ENCODE results near the gene CYP8B1. TPM values are rescaled to one million over a fixed set of nuclear protein-coding genes. Genes with fewer than 3 reads are reported as not detected.

CYP8B1 gene
- total and polyA plus RNA-seq, 2 of the 13 experiments (the other 11 are each of a cell fraction or from before 2014, with no cell fraction given) = 0.58 to 2.0 TPM

- TF ChIP-seq KDM2A (CRISPR knock-in tag; IDR thresholded peaks at IDR 0.05; ENCODE audit: borderline replicate concordance, low read depth) = peak; percentile 27; the same call in 1 of the 2 replicates
- TF ChIP-seq SATB2 (CRISPR knock-in tag; IDR thresholded peaks at IDR 0.05) = 0 out of 2 replicates have a peak, but pooled peaks have one; percentile 30
- peak; percentile 57; the same call in 1 of the 2 replicates for TF ChIP-seq NFKB2 (CRISPR knock-in tag; IDR thresholded peaks at IDR 0.05; ENCODE audit: borderline replicate concordance)
- peak; percentile 46 for TF ChIP-seq FOSL2 (CRISPR knock-in tag; IDR thresholded peaks at IDR 0.05)
- peak; percentile 24; the same call in 1 of the 2 replicates for TF ChIP-seq TCF7 (IDR thresholded peaks at IDR 0.05; ENCODE audit: low read depth)
- TF ChIP-seq U2AF2 (IDR thresholded peaks at IDR 0.05; ENCODE audit: low read depth, low read length) = no peak
- no peak for TF ChIP-seq SNAI1 (CRISPR knock-in tag; IDR thresholded peaks at IDR 0.05; ENCODE audit: borderline replicate concordance)
- peak; percentile 80 for TF ChIP-seq TMF1 (CRISPR knock-in tag; IDR thresholded peaks at IDR 0.05; ENCODE audit: low read depth)
- TF ChIP-seq, protein P1, sequence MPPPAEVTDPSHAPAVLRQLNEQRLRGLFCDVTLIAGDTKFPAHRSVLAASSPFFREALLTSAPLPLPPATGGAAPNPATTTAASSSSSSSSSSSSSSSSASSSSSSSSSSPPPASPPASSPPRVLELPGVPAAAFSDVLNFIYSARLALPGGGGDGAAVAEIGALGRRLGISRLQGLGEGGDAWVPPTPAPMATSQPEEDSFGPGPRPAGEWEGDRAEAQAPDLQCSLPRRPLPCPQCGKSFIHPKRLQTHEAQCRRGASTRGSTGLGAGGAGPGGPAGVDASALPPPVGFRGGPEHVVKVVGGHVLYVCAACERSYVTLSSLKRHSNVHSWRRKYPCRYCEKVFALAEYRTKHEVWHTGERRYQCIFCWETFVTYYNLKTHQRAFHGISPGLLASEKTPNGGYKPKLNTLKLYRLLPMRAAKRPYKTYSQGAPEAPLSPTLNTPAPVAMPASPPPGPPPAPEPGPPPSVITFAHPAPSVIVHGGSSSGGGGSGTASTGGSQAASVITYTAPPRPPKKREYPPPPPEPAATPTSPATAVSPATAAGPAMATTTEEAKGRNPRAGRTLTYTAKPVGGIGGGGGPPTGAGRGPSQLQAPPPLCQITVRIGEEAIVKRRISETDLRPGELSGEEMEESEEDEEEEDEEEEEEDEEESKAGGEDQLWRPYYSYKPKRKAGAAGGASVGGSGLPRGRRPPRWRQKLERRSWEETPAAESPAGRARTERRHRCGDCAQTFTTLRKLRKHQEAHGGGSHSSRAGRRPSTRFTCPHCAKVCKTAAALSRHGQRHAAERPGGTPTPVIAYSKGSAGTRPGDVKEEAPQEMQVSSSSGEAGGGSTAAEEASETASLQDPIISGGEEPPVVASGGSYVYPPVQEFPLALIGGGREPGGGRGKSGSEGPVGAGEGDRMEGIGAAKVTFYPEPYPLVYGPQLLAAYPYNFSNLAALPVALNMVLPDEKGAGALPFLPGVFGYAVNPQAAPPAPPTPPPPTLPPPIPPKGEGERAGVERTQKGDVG (CRISPR knock-in tag; IDR thresholded peaks at IDR 0.05; ENCODE audit: borderline replicate concordance) = peak; percentile 75; the same call in 1 of the 2 replicates
- TF ChIP-seq RBAK (CRISPR knock-in tag; IDR thresholded peaks at IDR 0.05) = 0 out of 2 replicates have a peak, but pooled peaks have one; percentile 6
- peak; percentile 70; the same call in 1 of the 2 replicates for TF ChIP-seq BRD4 (CRISPR knock-in tag; IDR thresholded peaks at IDR 0.05)
- TF ChIP-seq, protein P2, sequence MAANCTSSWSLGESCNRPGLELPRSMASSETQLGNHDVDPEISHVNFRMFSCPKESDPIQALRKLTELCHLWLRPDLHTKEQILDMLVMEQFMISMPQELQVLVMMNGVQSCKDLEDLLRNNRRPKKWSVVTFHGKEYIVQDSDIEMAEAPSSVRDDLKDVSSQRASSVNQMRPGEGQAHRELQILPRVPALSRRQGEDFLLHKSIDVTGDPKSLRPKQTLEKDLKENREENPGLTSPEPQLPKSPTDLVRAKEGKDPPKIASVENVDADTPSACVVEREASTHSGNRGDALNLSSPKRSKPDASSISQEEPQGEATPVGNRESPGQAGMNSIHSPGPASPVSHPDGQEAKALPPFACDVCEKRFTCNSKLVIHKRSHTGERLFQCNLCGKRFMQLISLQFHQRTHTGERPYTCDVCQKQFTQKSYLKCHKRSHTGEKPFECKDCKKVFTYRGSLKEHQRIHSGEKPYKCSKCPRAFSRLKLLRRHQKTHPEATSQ (CRISPR knock-in tag; IDR thresholded peaks at IDR 0.05; ENCODE audit: borderline replicate concordance) = no peak
- TF ChIP-seq ZNF263 (CRISPR knock-in tag; IDR thresholded peaks at IDR 0.05) = peak; percentile 50
- TF ChIP-seq, protein P3, sequence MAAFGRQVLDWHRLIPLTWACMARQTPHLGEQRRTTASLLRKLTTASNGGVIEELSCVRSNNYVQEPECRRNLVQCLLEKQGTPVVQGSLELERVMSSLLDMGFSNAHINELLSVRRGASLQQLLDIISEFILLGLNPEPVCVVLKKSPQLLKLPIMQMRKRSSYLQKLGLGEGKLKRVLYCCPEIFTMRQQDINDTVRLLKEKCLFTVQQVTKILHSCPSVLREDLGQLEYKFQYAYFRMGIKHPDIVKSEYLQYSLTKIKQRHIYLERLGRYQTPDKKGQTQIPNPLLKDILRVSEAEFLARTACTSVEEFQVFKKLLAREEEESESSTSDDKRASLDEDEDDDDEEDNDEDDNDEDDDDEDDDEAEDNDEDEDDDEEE (CRISPR knock-in tag; IDR thresholded peaks at IDR 0.05) = peak; percentile 70; the same call in 1 of the 2 replicates
- TF ChIP-seq, protein P4, sequence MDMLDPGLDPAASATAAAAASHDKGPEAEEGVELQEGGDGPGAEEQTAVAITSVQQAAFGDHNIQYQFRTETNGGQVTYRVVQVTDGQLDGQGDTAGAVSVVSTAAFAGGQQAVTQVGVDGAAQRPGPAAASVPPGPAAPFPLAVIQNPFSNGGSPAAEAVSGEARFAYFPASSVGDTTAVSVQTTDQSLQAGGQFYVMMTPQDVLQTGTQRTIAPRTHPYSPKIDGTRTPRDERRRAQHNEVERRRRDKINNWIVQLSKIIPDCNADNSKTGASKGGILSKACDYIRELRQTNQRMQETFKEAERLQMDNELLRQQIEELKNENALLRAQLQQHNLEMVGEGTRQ (IDR thresholded peaks at IDR 0.05; ENCODE audit: low read depth, low read length) = no peak
- TF ChIP-seq, protein P4 (CRISPR knock-in tag; IDR thresholded peaks at IDR 0.05; ENCODE audit: borderline replicate concordance) = peak; percentile 18; the same call in 1 of the 2 replicates
- peak; percentile 60; the same call in 1 of the 2 replicates for TF ChIP-seq HOXD1 (CRISPR knock-in tag; IDR thresholded peaks at IDR 0.05)
- peak; percentile 72; the same call in 1 of the 2 replicates for TF ChIP-seq SIX4 (CRISPR knock-in tag; IDR thresholded peaks at IDR 0.05)
- TF ChIP-seq ZBTB7A (CRISPR knock-in tag; IDR thresholded peaks at IDR 0.05) = peak; percentile 53
- TF ChIP-seq PHF5A (CRISPR knock-in tag; IDR thresholded peaks at IDR 0.05; ENCODE audit: low read depth, unreplicated experiment) = no peak
- TF ChIP-seq HOXA3 (CRISPR knock-in tag; IDR thresholded peaks at IDR 0.05) = peak; percentile 88
- no peak for TF ChIP-seq NFYB (CRISPR knock-in tag; IDR thresholded peaks at IDR 0.05)
Measured at GRCh38 chr3:42875325-42876151, at the start of gene CYP8B1 (continued).

Measured in HepG2 (cell line).